Dendritic cell treated with granulocyte-macrophage colony-stimulating factor and Interleukin-4, amounts not matched to agents 40 ng/mL and 50 ng/mL, for 4 days (primary cell): ENCODE results near the gene RAD51B.

Experiments
- H3K27ac Mint-ChIP-seq: one replicate; pipeline ENCODE4 v1.8.0; 2022; ENCODE audit warnings: mild to moderate bottlenecking, mixed read lengths
- H3K27me3 Mint-ChIP-seq: one replicate; pipeline ENCODE4 v1.8.0; 2022; ENCODE audit warnings: mild to moderate bottlenecking, mixed read lengths
- H3K36me3 Mint-ChIP-seq: one replicate; pipeline ENCODE4 v1.8.0; 2022; ENCODE audit warnings: low read depth, mixed read lengths
- H3K4me1 Mint-ChIP-seq: one replicate; pipeline ENCODE4 v1.8.0; 2022; ENCODE audit warnings: low read depth, mixed read lengths
- H3K4me3 Mint-ChIP-seq: one replicate; pipeline ENCODE4 v1.8.0; 2022; ENCODE audit warnings: mild to moderate bottlenecking, moderate library complexity, mixed read lengths
- H3K9me3 Mint-ChIP-seq: one replicate; pipeline ENCODE4 v1.8.0; 2022; ENCODE audit warnings: mixed read lengths
- intact Hi-C: fragments of 100-400 bp; cut with micrococcal nuclease; formaldehyde crosslinking; loops from one replicate; pipeline ENCODE4 v1.15.0; 2022

The RAD51B gene

DNA sequence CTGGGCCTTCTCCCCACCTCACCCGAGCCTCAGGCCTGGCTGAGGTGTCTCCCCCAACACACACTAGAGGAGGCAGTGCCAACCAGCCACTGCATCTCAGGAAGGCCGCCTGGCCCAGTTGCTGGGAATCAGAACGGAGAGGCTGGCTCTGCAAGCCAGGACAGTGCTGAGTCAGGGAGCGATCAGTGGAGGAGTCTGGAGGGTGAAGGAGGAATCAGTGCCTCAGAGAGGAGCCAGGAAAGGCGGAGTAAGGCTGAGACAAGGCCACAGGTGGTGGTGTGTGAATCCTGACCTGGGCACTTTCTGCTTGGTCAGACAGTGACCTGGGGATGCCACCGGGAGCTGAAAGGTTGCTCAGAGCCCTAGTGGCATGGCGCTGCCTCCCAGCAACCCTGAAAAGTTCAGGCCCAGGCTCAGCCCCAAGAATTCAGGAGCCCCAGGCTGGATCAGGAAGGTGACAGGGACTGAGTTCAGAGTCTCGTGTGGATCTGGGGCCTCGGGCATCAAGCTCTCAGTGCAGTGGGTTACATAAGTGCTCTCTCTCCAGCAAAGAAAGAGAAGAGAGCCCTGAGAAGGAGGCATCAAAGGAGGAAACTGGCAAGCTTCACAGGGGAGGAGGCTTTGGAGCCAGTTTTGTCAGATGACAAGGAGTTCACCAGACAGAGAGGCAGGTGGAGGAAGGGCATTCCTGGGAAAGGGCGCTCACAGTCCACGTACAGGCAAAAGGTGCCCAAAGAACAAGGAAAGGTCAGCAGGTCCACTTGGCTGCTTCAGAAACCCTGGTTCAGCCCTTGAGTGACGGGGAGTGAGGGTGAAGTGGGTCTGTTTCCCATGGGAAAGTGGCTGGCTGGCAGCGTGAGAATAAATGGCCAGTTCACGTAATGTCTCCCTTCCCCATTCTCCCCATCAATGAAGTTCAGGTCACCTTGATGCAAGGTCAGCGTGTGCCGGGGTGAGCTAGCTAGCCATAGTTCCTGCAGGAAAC lies 885.4 kb downstream of the RAD51B start:
- Mint-ChIP-seq H3K4me1 (peaks cover 53% of the 10 kb centered on the region), H3K27ac (peak overlapping the region; percentile 31), H3K4me3 (no peak overlapping the region), H3K9me3 (no peaks in the 10 kb centered on the region), H3K27me3 (peaks cover 11% of the 10 kb centered on the region), H3K36me3 (no peaks in the 10 kb centered on the region)
- intact Hi-C loops: no loop called here

DNA sequence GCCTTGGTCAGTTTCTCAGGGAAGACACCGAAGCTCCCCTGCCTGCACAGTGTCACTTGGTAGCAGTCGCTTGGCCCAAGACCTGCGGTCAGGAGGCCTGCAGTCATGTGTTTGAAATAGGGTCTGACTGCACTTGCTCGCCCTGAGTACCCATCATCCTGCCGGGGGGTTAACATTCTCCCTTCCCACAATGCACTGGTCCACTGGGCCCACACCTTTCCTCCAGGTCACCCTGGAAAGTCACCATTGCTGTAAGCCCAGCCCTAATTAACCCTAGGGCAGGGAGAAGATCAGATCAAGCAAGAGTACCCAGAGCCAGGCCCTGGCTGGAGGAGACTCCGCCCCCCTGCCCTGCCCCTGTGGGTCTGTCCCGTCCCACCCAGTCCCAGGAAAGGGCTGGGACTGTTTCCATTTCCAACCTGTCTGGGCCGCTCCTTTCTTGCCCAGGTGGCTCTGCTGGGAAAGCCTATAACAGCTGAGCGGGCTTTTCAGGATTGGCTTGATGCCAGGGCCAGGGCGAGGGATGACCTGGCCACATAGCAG lies 886.2 kb downstream of the RAD51B start:
- intact Hi-C loops: no loop called here
- H3K27ac Mint-ChIP-seq: peak overlapping the region; percentile 31
- H3K9me3 Mint-ChIP-seq: no peaks in the 10 kb centered on the region
- peaks cover 13% of the 10 kb centered on the region for H3K27me3 Mint-ChIP-seq
- H3K36me3 Mint-ChIP-seq: no peaks in the 10 kb centered on the region
- peaks cover 58% of the 10 kb centered on the region for H3K4me1 Mint-ChIP-seq
- no peak overlapping the region for H3K4me3 Mint-ChIP-seq

DNA sequence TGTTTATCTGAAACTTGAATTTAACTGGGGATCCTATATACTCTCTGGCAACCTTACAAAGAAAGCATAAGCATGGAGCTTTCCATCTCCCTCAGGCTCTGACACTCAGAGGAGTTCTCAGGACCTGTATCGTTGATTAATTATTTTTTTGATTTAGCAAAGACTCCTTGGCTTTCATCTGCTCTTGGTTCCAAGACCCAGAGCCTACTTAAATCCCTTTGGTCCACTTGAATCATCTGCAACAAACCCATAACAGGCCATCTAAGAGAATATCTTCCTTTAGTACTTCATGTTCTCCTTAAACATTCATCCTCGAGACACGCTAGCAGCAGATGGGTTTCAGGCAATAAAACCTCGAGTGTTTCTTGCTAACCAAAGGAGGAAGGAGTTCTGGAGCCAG lies 887.9 kb downstream of the RAD51B start:
- Mint-ChIP-seq H3K4me3 (no peak overlapping the region), H3K4me1 (peaks cover 58% of the 10 kb centered on the region), H3K27ac (no peak overlapping the region), H3K27me3 (peaks cover 13% of the 10 kb centered on the region), H3K9me3 (no peaks in the 10 kb centered on the region), H3K36me3 (no peaks in the 10 kb centered on the region)
- intact Hi-C loops: no loop called here

DNA sequence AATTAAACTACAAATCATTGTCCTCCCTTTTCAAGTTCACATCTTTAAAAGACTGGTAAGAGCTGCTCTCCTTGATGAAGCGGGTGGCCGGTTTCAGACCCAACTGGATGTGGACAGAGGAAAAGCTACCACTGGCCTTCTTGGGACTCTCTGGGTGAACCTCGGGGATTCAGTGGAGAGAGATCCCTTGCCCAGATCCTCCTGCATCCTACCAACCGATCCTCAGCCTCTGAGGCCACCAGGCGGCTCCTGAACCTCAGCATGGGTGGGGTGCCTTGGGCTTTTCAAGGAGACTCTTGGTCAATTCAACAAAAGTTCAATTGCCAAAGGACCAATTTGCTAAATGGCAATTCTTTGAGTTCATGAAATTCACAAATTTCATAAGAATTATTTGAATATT lies 888.8 kb downstream of the RAD51B start:
- intact Hi-C loops: no loop called here
- no peak overlapping the region for H3K27ac Mint-ChIP-seq
- H3K4me1 Mint-ChIP-seq: peaks cover 57% of the 10 kb centered on the region
- no peak overlapping the region for H3K4me3 Mint-ChIP-seq
- no peaks in the 10 kb centered on the region for H3K36me3 Mint-ChIP-seq
- no peaks in the 10 kb centered on the region for H3K9me3 Mint-ChIP-seq
- peaks cover 13% of the 10 kb centered on the region for H3K27me3 Mint-ChIP-seq

DNA sequence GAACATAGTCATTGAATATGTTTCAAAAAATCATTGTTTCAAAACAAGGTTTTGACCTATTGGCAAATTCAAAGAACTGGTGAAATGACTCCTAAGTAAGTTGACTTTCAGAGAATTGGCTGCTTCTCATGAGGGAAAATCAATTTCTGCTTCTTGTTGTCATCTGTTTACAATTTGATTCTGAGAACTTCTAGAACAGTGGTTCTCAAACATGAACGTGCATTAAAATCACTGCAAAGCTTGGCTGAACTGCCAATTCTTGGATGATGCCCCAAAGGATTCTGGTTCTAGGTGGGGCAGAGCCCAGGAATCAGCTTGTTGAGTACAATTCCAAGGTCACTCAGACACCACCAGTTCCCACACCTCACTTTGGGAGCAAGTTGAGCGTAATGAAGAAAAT lies 889.4 kb downstream of the RAD51B start:
- H3K9me3 Mint-ChIP-seq: no peaks in the 10 kb centered on the region
- H3K4me3 Mint-ChIP-seq: no peak overlapping the region
- no peak overlapping the region for H3K27ac Mint-ChIP-seq
- peaks cover 58% of the 10 kb centered on the region for H3K4me1 Mint-ChIP-seq
- H3K36me3 Mint-ChIP-seq: no peaks in the 10 kb centered on the region
- peaks cover 13% of the 10 kb centered on the region for H3K27me3 Mint-ChIP-seq
- intact Hi-C loops: no loop called here

DNA sequence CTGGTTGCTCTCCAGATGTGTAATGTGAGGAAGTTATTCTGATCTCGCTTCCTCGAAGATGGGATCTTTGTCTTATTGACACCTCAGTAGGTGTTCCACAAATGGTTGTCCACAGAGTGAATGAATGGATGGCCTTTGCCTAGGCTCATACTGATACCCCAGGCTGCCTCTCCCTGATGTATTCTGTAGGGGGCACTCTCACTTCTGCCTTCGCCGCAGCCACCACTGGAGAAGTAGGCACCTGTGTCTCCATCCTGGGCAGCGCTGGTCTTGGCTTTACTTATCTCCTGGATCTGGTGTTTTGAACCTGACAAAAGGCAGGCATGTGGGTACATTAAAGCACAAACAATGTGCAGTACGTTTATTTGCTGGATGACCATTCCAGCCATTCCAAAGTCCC lies 891.2 kb downstream of the RAD51B start:
- H3K9me3 Mint-ChIP-seq: no peaks in the 10 kb centered on the region
- no peaks in the 10 kb centered on the region for H3K36me3 Mint-ChIP-seq
- peaks cover 55% of the 10 kb centered on the region for H3K4me1 Mint-ChIP-seq
- intact Hi-C loops: loop anchor here (10.0 kb wide), 1 partner anchor 466 kb away; no protein-coding TSS in a partner anchor
- peaks cover 6% of the 10 kb centered on the region for H3K27me3 Mint-ChIP-seq
- no peak overlapping the region for H3K4me3 Mint-ChIP-seq
- peak overlapping the region; percentile 14 for H3K27ac Mint-ChIP-seq

DNA sequence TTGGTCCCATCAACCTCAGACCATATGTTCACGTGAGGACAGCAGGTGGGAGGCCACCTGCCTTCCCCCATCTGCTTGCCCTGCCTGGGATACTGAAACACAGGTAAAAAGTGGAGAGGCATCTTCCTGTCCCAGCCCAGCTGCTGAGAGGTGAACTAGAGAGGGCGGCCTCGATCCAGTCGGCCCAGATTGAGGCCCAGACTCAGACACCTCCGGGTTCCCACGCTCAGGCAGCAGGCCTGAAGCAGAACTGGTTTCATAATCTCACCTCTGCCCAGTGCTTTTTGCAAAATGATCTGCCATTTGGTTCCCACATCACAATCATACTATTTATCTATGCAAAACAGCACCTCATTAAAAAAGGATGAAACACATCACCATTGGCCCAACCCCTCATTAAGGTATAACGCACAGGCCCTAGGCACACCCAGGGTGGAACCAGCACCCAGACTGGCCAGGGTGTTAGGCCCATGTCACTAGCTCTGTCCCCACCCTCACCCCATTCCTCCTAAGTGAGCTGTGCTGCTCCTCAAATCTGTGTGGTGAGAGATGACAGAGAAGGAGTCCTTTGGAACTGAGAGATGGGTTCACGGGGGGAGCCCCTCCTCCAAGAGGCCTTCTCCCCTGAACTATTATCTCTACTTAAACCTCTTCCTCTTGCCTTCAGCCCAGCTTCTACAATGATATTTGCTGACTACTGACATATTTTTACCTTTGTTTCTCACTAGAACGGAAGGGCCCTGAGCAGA lies 892.2 kb downstream of the RAD51B start:
- Mint-ChIP-seq H3K36me3 (no peaks in the 10 kb centered on the region), H3K9me3 (no peaks in the 10 kb centered on the region), H3K4me1 (peaks cover 59% of the 10 kb centered on the region), H3K4me3 (no peak overlapping the region), H3K27me3 (peaks cover 5% of the 10 kb centered on the region), H3K27ac (peak overlapping the region; percentile 14)
- intact Hi-C loops: loop anchor here (10.0 kb wide), 1 partner anchor 467 kb away; no protein-coding TSS in a partner anchor

DNA sequence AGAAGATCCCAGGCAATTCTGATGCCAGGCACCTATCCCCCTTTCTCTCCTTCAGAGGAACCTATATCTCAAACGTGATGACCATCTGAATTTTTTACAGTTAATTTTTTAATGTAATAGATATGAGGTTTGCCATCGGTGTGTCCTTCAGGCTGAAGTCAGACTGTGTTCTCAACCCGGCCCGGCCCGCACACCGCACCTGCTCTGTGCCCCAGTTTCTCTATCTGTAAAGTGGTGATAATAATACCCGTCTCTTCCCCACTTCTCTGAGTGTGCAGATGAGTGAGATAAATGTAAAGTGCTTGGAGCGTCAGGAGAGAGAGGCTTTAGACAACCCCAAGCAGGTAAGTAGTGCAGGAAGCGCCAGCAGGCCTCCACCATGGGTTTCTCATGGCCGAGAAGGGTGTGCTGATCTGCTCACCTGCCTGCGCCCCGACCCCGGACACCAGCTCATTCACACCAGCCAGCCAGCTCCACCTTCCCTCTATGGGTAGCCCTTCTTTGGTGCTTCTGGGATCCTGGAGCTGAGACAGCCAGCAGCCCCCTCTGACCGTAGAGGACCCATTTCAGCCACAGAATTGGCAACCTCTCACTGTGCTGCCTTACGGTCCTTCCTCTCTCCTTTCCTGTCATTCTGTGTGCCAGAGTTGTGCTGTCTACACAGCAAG lies 893.3 kb downstream of the RAD51B start:
- no peaks in the 10 kb centered on the region for H3K36me3 Mint-ChIP-seq
- H3K27me3 Mint-ChIP-seq: peaks cover 2% of the 10 kb centered on the region
- H3K4me3 Mint-ChIP-seq: no peak overlapping the region
- H3K27ac Mint-ChIP-seq: peak overlapping the region; percentile 14
- no peaks in the 10 kb centered on the region for H3K9me3 Mint-ChIP-seq
- intact Hi-C loops: loop anchor here (10.0 kb wide), 1 partner anchor 468 kb away; no protein-coding TSS in a partner anchor
- peaks cover 56% of the 10 kb centered on the region for H3K4me1 Mint-ChIP-seq

DNA sequence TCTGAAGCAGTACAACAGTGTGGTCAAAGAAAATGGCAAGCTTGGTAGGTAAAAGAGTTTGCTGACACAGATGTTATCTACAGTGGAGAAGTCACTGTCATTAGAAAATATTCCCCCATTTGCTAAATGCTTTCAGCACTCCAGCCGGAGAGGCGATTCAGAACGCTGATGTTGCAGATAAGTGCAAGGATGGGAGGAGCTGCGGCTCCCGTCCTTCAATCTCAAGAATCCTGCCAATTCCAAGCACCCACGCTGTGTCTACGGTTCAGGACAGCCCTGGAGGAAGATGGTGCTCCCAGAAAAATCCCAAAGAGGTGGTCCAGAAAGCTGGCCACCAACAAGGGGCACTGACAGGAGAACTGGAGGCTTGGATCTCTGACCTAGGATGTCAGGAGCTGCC lies 894.2 kb downstream of the RAD51B start:
- Mint-ChIP-seq H3K4me1 (peaks cover 61% of the 10 kb centered on the region), H3K27ac (peak overlapping the region; percentile 60), H3K4me3 (no peak overlapping the region)

DNA sequence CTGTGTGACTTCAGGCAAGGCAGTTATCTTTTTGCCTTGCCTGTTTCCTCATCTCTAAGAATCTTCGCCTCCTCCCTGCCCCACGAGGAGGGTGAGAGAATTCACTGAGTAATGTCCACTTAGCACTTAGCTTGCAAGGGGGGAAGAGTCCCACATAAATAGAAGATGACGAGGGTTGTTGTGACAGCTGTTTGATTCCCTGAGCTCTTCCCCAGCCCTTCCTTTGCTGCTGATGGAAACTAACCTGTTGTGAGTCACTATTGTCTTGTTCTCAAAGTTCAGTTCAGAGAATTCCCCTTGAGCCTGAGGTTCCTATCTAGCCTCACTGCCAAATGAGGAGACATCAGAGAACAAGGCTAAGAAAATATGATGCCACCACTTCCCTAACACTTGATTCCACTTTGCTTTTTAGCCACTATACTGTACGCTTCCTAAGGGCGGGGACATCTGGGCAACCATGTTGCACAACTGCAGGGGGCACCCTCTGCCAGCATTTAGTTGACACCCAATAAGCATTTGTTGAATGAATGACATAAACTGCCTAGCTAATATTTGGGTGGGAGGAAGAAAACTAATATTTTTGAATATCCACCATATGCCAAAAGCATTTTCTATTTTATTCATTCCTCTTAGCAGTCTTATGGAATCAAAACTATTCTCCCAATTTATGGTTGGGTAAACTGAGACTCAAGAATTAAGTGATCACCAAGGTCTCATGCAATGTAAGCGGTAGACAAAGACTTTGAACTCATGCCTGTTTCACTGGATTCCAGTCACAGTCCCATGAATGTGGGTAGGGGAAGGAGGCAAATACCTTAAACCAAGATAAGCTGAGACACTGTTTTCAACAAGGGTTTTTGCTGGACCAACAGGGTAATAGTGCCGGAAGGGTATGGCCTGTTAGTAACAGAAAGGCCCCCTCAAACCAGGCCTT lies 895.7 kb downstream of the RAD51B start:
- intact Hi-C loops: loop anchor here (5.0 to 10.0 kb wide), 2 partner anchors 72 to 470 kb away; no protein-coding TSS in a partner anchor
- H3K36me3 Mint-ChIP-seq: no peaks in the 10 kb centered on the region
- H3K4me3 Mint-ChIP-seq: no peak overlapping the region
- peaks cover 3% of the 10 kb centered on the region for H3K9me3 Mint-ChIP-seq
- peaks cover 4% of the 10 kb centered on the region for H3K27me3 Mint-ChIP-seq
- H3K4me1 Mint-ChIP-seq: peaks cover 68% of the 10 kb centered on the region
- peak overlapping the region; percentile 74 for H3K27ac Mint-ChIP-seq

More for the DNA sequence above, 894.2 kb downstream of the RAD51B start:
- Mint-ChIP-seq H3K27me3 (peaks cover 2% of the 10 kb centered on the region), H3K36me3 (no peaks in the 10 kb centered on the region), H3K9me3 (no peaks in the 10 kb centered on the region)
- intact Hi-C loops: loop anchor here (10.0 kb wide), 1 partner anchor 469 kb away; no protein-coding TSS in a partner anchor

DNA sequence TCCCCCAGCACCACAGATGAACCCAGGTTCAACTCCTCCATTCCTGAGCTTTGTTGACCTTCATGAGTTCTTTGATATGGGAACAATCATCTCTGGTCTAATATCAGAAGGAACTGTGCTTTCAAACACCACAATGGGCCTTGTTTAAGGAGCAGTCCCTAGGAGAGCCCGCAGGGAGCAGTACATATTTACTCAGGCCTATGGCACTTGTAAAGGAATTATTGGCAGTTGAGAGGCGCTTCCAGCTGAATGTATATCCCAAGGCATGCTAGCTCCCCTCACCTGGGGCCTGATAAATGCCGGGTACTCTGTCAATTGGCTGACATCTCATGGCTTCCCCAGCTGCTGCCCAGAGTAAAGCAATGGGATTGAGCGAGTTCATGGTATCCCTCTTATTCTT lies 897.1 kb downstream of the RAD51B start:
- H3K9me3 Mint-ChIP-seq: peaks cover 7% of the 10 kb centered on the region

More for the DNA sequence above, 897.1 kb downstream of the RAD51B start:
- H3K4me1 Mint-ChIP-seq: peaks cover 58% of the 10 kb centered on the region
- intact Hi-C loops: loop anchor here (5.0 to 10.0 kb wide), 2 partner anchors 71 to 472 kb away; no protein-coding TSS in a partner anchor
- peak overlapping the region; percentile 74 for H3K27ac Mint-ChIP-seq
- H3K4me3 Mint-ChIP-seq: no peak overlapping the region
- no peaks in the 10 kb centered on the region for H3K36me3 Mint-ChIP-seq
- peaks cover 9% of the 10 kb centered on the region for H3K27me3 Mint-ChIP-seq
